K562 (cell line): ENCODE results near the gene RPS6KA2. TPM values are rescaled to one million over a fixed set of nuclear protein-coding genes. Genes with fewer than 3 reads are reported as not detected.

Experiments
- ATAC-seq: fragments of 200-7000 bp; cut with Tn5 transposase; 3 replicates; pipeline ENCODE4 v1.9.1; 2020; ENCODE audit warnings: moderate library complexity
- BruUV-seq: library from RNA; stranded (reverse); fragments of 400-500 nt; replicated peaks from 2 replicates; lab custom pipeline; 2021; lab: Mats Ljungman, UMichigan
- CTCF ChIA-PET: fragments of 300-600 bp; formaldehyde crosslinking; extraction: SDS; loops from one replicate; lab custom pipeline; 2021; ENCODE audit warnings: low intra/inter-chr PET ratio; lab: Yijun Ruan, JAX
- POLR2A ChIA-PET: fragments of 300-600, 350-650 bp; sonication (Branson Sonifier 250); formaldehyde crosslinking; extraction: SDS; loops from one replicate; lab custom pipeline; 2021; ENCODE audit warnings: antibody characterized with exemption, inconsistent platforms; lab: Yijun Ruan, JAX
- DNase-seq, 4 experiments: peaks; one replicate each; pipeline versions ENCODE4 v3.0.0 to v3.0.0-alpha.2; 2011 to 2018; ENCODE audit warnings: low spot score in 3 of 4, mixed read lengths in 3 of 4; ENCODE audit errors: extremely low read depth in 1 of 4
- FAIRE-seq: peaks from 2 replicates; lab custom pipeline; 2011; peaks lifted over from hg19 to GRCh38; lab: Jason Lieb, UNC
- H2AFZ ChIP-seq: 2 replicates; pipeline ENCODE4 v1.6.0; 2011; ENCODE audit warnings: low read depth, low read length, control low read depth, inconsistent platforms
- H3K27ac ChIP-seq: fragments of 200-600 bp; 3 replicates; pipeline ENCODE4 v1.8.0; 2011; ENCODE audit warnings: low read depth, mild to moderate bottlenecking, control low read depth, inconsistent platforms, low read length, moderate library complexity, mixed read lengths; ENCODE audit errors: extremely low read depth
- H3K27me3 ChIP-seq, 2 experiments: fragments of 300-600 bp in 1 of 2; 2 replicates in 1 of 2; 3 replicates in 1 of 2; pipeline versions ENCODE4 v1.6.0 to v1.8.0; 2011; ENCODE audit warnings: inconsistent platforms in 2 of 2, low read length in 2 of 2, mild to moderate bottlenecking in 1 of 2, mixed read lengths in 1 of 2, moderate library complexity in 1 of 2; ENCODE audit not compliant: control insufficient read depth in 2 of 2, insufficient read depth in 2 of 2
- H3K36me3 ChIP-seq: fragments of 300-600 bp; 3 replicates; pipeline ENCODE4 v1.8.0; 2011; ENCODE audit warnings: mild to moderate bottlenecking, low read length, inconsistent platforms; ENCODE audit not compliant: control insufficient read depth, insufficient read depth
- H3K4me1 ChIP-seq, 2 experiments: fragments of 200-600 bp in 1 of 2; replicated peaks in 1 of 2; 2 replicates in 1 of 2; 3 replicates in 1 of 2; pipeline versions ENCODE4 v1.5.1 to v1.8.0; 2011; ENCODE audit warnings: inconsistent platforms in 2 of 2, low read length in 2 of 2, mild to moderate bottlenecking in 1 of 2, mixed read lengths in 1 of 2, moderate library complexity in 1 of 2; ENCODE audit not compliant: control insufficient read depth in 2 of 2, insufficient read depth in 2 of 2
- H3K4me2 ChIP-seq: 2 replicates; pipeline ENCODE4 v1.6.1; 2011; ENCODE audit warnings: low read length, control low read depth, inconsistent platforms, mixed read lengths; ENCODE audit not compliant: insufficient read depth
- H3K4me3 ChIP-seq: fragments of 200-600 bp; sonication (generic), shearing (Covaris generic); 2 replicates; pipeline ENCODE4 v1.5.1; 2016; ENCODE audit warnings: control low read depth, inconsistent platforms
- H3K79me2 ChIP-seq: fragments of 200-600 bp; 3 replicates; pipeline ENCODE4 v1.8.0; 2011; ENCODE audit warnings: low read length, inconsistent platforms; ENCODE audit not compliant: control insufficient read depth, insufficient read depth
- H3K9ac ChIP-seq, 2 experiments: 2 replicates each; pipeline versions ENCODE4 v1.6.0 to v1.6.1; 2011; ENCODE audit warnings: low read depth in 2 of 2, low read length in 2 of 2, control low read depth in 1 of 2, inconsistent platforms in 1 of 2, mild to moderate bottlenecking in 1 of 2, mixed read lengths in 1 of 2; ENCODE audit not compliant: insufficient read depth in 1 of 2
- H3K9me1 ChIP-seq: one replicate; pipeline ENCODE4 v1.6.0; 2011; ENCODE audit warnings: inconsistent platforms, mild to moderate bottlenecking, low read length, moderate library complexity; ENCODE audit not compliant: control insufficient read depth, insufficient read depth
- H3K9me3 ChIP-seq: replicated peaks from 2 replicates; pipeline ENCODE4 v1.5.1; 2011; ENCODE audit warnings: low read depth, low read length, inconsistent platforms; ENCODE audit not compliant: control insufficient read depth, insufficient read depth
- H4K20me1 ChIP-seq: replicated peaks from 2 replicates; pipeline ENCODE4 v1.6.1; 2011; ENCODE audit warnings: low read length, inconsistent platforms, mixed read lengths; ENCODE audit not compliant: control insufficient read depth, insufficient read depth
- ARID1B ChIP-seq: fragments of 450-650 bp; IDR thresholded peaks from 2 replicates; pipeline ENCODE4 v1.6.1; 2016; ENCODE audit warnings: antibody characterized with exemption, mild to moderate bottlenecking, inconsistent platforms
- CBX8 ChIP-seq: fragments of 200-600 bp; sonication (generic); IDR thresholded peaks from 2 replicates; pipeline ENCODE4 v1.6.1; 2012; ENCODE audit warnings: borderline replicate concordance, mixed run types, low read depth, mild to moderate bottlenecking, moderate library complexity, mixed read lengths, low read length, control low read depth, inconsistent platforms; ENCODE audit not compliant: poor library complexity, severe bottlenecking; ENCODE audit errors: extremely low read depth
- CXXC5 ChIP-seq: fragments of 250-450 bp; sonication (Bioruptor Pico); IDR thresholded peaks from 2 replicates; pipeline ENCODE4 v1.8.0; 2022; ENCODE audit warnings: inconsistent platforms, mild to moderate bottlenecking, moderate library complexity
- HLTF ChIP-seq: fragments of 450-650 bp; IDR thresholded peaks from 2 replicates; pipeline ENCODE4 v1.6.1; 2016
- KLF6 ChIP-seq: fragments of 250-450 bp; sonication (Bioruptor Pico); IDR thresholded peaks from 2 replicates; pipeline ENCODE4 v1.4.0; 2020; ENCODE audit warnings: mild to moderate bottlenecking, moderate library complexity, borderline replicate concordance
- RB1 ChIP-seq: fragments of 450-650 bp; IDR thresholded peaks from 2 replicates; pipeline ENCODE4 v1.6.1; 2017; ENCODE audit warnings: low read depth, mild to moderate bottlenecking
- RBM39 ChIP-seq: fragments of 200-400 bp; formaldehyde crosslinking; optimal IDR thresholded peaks from 2 replicates; pipeline ENCODE3; 2018; ENCODE audit warnings: low read depth, low read length
- ZNF354B ChIP-seq: fragments of 250-450 bp; sonication (Bioruptor Pico); IDR thresholded peaks from 2 replicates; pipeline ENCODE4 v1.4.0; 2020
- whole genome bisulfite sequencing: fragments of 100-300 bp; shearing (Covaris generic); methylation state at CpG from one replicate; pipeline ENCODE4 v1.1.6; 2016; ENCODE audit warnings: low coverage, mixed read lengths; ENCODE audit not compliant: insufficient coverage; ENCODE audit errors: missing lambda C conversion rate; 5-methylcytosine and 5-hydroxymethylcytosine counted together
- in situ Hi-C: fragments of 300-500 bp; cut with MboI; formaldehyde crosslinking; loops from 4 replicates; pipeline ENCODE4 v1.15.0; 2018; ENCODE audit warnings: inconsistent platforms, mixed read lengths
- intact Hi-C: fragments of 100-400 bp; cut with micrococcal nuclease; formaldehyde crosslinking; loops from 2 replicates; pipeline ENCODE4 v1.14.2; 2022
- polyA plus RNA-seq, 8 experiments: library from polyadenylated mRNA; depleted of rRNA in 4 of 8; stranded (reverse) in 5 of 8; unstranded in 3 of 8; fragments of >200 nt; fragmentation: Nextera tagmentation in 2 of 8; fragmentation: Illumina TruSeq in 1 of 8; extraction: Ambion mirVana in 2 of 8; extraction: Trizol in 1 of 8; gene quantifications; 2 replicates each; pipeline versions ENCODE4 v1.2.1 to v1.2.3, GENCODE V29; 2011 to 2014; ENCODE audit warnings: inconsistent platforms in 1 of 8, missing spikeins in 1 of 8
- total RNA-seq, 7 experiments: library from RNA; depleted of rRNA in 6 of 7; stranded (reverse); fragments of >200 nt in 6 of 7; fragmentation: Illumina TruSeq in 2 of 7; extraction: Trizol in 2 of 7; gene quantifications; 2 replicates each; pipeline versions ENCODE4 v1.2.1 to v1.2.3, GENCODE V29; 2011 to 2021; ENCODE audit warnings: low replicate concordance in 1 of 7
- TF ChIP-seq, protein P1 (sequence below): fragments of 450-650 bp; IDR thresholded peaks from 2 replicates; pipeline ENCODE4 v1.6.1; 2018; ENCODE audit warnings: mild to moderate bottlenecking, low read depth; ENCODE audit not compliant: partially characterized antibody
- TF ChIP-seq, protein P2 (sequence below): conservative IDR thresholded peaks from 2 replicates; pipeline ENCODE4 v1.6.1; 2011; ENCODE audit warnings: low read depth, mild to moderate bottlenecking, low read length; ENCODE audit not compliant: control insufficient read depth
- TF ChIP-seq, protein P3 (sequence below): sonication (generic); formaldehyde crosslinking; IDR thresholded peaks from 2 replicates; pipeline ENCODE4 v1.8.0; 2022; ENCODE audit warnings: mild to moderate bottlenecking, missing genetic modification reagents

Gene RPS6KA2
- total and polyA plus RNA-seq, 9 of the 15 experiments (the other 6 are each of a cell fraction or from before 2014, with no cell fraction given), result 0.29 to 1.00 (median 0.53) TPM

DNA sequence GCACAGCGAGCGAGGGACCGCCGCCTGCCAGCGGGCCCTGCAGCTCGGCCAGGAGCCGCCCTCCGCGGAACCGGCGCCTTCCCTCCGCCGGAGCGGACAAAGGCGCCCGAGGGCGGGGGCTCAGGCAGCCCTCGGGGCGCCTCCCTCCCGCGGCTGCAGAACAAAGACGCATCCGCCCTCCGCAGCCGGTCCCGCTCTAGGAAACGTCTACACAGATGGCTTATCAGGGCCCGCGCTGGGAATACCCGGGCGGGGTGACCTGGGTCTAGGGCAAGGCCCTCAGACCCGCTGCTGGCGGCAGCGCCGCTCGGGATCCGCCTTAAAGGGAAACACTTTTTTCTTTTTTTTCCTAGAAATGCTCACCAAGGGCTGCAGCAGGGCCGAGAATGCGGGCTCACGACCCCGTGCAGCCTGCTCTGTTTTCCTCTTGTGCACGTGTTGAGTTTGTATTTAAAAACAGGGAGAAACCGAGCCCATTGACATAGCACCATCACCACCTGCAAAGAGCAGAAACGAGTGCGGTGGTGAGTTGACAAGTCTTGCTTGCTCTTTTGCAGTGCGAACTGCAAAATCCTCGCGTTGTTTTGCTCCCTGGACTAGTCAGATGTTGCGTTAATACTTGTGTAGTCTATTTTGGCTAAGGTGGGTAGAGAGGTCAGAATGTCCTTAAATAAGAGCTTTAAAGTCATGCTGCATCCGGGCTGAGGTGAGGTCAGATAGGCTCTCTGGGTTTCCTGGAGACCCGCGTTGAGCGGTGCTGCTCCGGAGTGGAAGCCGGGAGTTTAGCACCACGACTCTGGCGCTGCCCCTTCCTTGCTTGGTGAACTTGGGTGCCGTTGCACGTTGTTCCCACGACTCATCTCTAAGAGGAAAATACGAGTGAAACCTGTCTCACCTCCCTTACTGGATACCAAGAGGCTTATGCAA is 1.1 kb upstream of the RPS6KA2 start:
- Histone ChIP-seq H3K27me3 (peaks cover 8 to 62% of the 10 kb centered on the region in 2 experiments; a peak in 4 of 5 replicates), H3K9me1 (no peaks in the 10 kb centered on the region), H3K9ac (peak overlapping the region in 1 of 2 experiments; percentile 71; a peak in 1 of 4 replicates), H3K9me3 (no peaks in the 10 kb centered on the region), H3K27ac (no peak overlapping the region), H3K4me1 (peaks cover 2 to 24% of the 10 kb centered on the region in 2 experiments; a peak in 2 of 5 replicates), H3K79me2 (no peaks in the 10 kb centered on the region), H2AFZ (peak overlapping the region; percentile 82), H3K36me3 (no peaks in the 10 kb centered on the region), H3K4me2 (peak overlapping the region; percentile 74), H4K20me1 (no peaks in the 10 kb centered on the region), H3K4me3 (peak overlapping the region; percentile 38)
- POLR2A ChIA-PET, result interaction anchor here (0.7 kb wide), 2 partner anchors 11 to 16 kb away, joined by 3 read pairs; no protein-coding TSS in a partner anchor
- in situ Hi-C loops (no loop called here), intact Hi-C loops (no loop called here)
- BruUV-seq, result no TSS peak
- FAIRE-seq (no peak), ATAC-seq (peak; percentile 21), DNase-seq (peak; percentile 46 to 75 (median 60))
- WGBS, result 11% methylated on average over 57 of the region's 61 CpGs
- CTCF ChIA-PET, result no interaction called here
- no peak for TF ChIP-seq CBX8
- TF ChIP-seq RB1, result peak; percentile 17; the same call in 1 of the 2 replicates
- TF ChIP-seq, protein P1, sequence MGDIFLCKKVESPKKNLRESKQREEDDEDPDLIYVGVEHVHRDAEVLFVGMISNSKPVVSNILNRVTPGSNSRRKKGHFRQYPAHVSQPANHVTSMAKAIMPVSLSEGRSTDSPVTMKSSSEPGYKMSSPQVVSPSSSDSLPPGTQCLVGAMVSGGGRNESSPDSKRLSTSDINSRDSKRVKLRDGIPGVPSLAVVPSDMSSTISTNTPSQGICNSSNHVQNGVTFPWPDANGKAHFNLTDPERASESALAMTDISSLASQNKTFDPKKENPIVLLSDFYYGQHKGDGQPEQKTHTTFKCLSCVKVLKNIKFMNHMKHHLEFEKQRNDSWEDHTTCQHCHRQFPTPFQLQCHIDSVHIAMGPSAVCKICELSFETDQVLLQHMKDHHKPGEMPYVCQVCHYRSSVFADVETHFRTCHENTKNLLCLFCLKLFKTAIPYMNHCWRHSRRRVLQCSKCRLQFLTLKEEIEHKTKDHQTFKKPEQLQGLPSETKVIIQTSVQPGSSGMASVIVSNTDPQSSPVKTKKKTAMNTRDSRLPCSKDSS, result no peak
- TF ChIP-seq, protein P2, sequence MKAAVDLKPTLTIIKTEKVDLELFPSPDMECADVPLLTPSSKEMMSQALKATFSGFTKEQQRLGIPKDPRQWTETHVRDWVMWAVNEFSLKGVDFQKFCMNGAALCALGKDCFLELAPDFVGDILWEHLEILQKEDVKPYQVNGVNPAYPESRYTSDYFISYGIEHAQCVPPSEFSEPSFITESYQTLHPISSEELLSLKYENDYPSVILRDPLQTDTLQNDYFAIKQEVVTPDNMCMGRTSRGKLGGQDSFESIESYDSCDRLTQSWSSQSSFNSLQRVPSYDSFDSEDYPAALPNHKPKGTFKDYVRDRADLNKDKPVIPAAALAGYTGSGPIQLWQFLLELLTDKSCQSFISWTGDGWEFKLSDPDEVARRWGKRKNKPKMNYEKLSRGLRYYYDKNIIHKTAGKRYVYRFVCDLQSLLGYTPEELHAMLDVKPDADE, result 0 out of 2 replicates have a peak, but pooled peaks have one; percentile 22
- no peak for TF ChIP-seq ZNF354B (CRISPR knock-in tag)
- TF ChIP-seq, protein P3, sequence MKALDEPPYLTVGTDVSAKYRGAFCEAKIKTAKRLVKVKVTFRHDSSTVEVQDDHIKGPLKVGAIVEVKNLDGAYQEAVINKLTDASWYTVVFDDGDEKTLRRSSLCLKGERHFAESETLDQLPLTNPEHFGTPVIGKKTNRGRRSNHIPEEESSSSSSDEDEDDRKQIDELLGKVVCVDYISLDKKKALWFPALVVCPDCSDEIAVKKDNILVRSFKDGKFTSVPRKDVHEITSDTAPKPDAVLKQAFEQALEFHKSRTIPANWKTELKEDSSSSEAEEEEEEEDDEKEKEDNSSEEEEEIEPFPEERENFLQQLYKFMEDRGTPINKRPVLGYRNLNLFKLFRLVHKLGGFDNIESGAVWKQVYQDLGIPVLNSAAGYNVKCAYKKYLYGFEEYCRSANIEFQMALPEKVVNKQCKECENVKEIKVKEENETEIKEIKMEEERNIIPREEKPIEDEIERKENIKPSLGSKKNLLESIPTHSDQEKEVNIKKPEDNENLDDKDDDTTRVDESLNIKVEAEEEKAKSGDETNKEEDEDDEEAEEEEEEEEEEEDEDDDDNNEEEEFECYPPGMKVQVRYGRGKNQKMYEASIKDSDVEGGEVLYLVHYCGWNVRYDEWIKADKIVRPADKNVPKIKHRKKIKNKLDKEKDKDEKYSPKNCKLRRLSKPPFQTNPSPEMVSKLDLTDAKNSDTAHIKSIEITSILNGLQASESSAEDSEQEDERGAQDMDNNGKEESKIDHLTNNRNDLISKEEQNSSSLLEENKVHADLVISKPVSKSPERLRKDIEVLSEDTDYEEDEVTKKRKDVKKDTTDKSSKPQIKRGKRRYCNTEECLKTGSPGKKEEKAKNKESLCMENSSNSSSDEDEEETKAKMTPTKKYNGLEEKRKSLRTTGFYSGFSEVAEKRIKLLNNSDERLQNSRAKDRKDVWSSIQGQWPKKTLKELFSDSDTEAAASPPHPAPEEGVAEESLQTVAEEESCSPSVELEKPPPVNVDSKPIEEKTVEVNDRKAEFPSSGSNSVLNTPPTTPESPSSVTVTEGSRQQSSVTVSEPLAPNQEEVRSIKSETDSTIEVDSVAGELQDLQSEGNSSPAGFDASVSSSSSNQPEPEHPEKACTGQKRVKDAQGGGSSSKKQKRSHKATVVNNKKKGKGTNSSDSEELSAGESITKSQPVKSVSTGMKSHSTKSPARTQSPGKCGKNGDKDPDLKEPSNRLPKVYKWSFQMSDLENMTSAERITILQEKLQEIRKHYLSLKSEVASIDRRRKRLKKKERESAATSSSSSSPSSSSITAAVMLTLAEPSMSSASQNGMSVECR, result peak; percentile 30; the same call in 1 of the 2 replicates
- no peak for TF ChIP-seq KLF6
- TF ChIP-seq CXXC5 (CRISPR knock-in tag), result peak; percentile 62
- TF ChIP-seq HLTF, result no peak
- no peak for TF ChIP-seq RBM39
- no peak for TF ChIP-seq ARID1B
